Measurements from ENCODE around the gene KIAA1328. TPM values are rescaled to one million over a fixed set of nuclear protein-coding genes. Genes with fewer than 3 reads are reported as not detected.

Gene KIAA1328
- total RNA-seq, 2 donors from 2014 or later: 4.8 to 5.2 TPM

DNA sequence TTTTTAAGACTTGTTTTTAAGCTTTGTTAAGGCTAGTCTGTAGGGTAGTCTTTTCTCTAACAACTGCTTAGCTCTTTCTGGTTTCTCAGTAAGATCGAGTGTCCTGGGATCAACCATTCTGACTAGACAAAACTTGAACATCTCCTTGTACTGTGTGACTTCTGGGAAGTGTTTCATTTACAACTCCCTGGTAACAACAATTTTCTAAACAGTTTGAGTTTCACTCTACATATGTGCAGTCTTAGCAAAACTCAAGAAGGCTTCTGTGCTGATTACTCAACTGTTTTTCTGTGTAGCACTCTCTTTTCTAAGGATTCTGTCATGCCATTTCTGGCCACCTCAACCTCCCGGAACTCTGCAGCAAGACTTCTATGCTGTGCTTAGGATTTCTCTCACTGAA lies 204.5 kb downstream of the KIAA1328 start:
- intact Hi-C loops (cut with DNase I): no loop called here
- no peaks in the 10 kb centered on the region for H3K36me3 ChIP-seq

DNA sequence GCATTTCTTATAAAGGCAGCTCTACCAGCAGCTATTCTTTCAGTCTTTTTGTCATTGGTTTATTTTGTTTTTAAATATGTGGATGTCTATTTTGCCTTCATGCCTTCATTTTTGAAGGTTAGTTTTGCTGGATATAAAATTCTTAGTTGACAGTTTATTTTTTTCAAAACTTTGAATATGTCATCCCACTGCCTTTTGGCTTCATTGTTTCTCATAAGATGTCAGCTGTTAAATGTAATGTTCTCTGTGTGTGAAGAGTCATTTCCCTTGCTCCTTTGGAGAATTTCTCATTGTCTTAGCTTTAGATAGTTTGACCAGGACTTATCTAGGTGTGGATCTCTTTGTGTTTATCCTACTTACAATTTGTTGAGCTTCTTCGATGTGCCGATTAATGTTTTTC lies 213.5 kb downstream of the KIAA1328 start:
- no peaks in the 10 kb centered on the region for H3K27me3 ChIP-seq
- no peak overlapping the region for H3K4me3 ChIP-seq
- no peaks in the 10 kb centered on the region for H3K4me1 ChIP-seq
- intact Hi-C loops (cut with DNase I): no loop called here
- H3K36me3 ChIP-seq: no peaks in the 10 kb centered on the region
- no peak for DNase-seq
- TF ChIP-seq, protein P1, sequence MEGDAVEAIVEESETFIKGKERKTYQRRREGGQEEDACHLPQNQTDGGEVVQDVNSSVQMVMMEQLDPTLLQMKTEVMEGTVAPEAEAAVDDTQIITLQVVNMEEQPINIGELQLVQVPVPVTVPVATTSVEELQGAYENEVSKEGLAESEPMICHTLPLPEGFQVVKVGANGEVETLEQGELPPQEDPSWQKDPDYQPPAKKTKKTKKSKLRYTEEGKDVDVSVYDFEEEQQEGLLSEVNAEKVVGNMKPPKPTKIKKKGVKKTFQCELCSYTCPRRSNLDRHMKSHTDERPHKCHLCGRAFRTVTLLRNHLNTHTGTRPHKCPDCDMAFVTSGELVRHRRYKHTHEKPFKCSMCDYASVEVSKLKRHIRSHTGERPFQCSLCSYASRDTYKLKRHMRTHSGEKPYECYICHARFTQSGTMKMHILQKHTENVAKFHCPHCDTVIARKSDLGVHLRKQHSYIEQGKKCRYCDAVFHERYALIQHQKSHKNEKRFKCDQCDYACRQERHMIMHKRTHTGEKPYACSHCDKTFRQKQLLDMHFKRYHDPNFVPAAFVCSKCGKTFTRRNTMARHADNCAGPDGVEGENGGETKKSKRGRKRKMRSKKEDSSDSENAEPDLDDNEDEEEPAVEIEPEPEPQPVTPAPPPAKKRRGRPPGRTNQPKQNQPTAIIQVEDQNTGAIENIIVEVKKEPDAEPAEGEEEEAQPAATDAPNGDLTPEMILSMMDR (IDR thresholded peaks at IDR 0.05): no peak
- no peak overlapping the region for H3K27ac ChIP-seq
- H3K9ac ChIP-seq (ENCODE audit: low read depth in 2 of 2, low read length in 2 of 2): no peak overlapping the region
- peaks cover 3% of the 10 kb centered on the region for H3K9me3 ChIP-seq

More for the DNA sequence above, 204.5 kb downstream of the KIAA1328 start:
- Histone ChIP-seq H3K4me3 (no peak overlapping the region), H3K27ac (no peak overlapping the region), H3K4me1 (no peaks in the 10 kb centered on the region), H3K27me3 (no peaks in the 10 kb centered on the region), H3K9ac (ENCODE audit: low read depth in 2 of 2, low read length in 2 of 2) (no peak overlapping the region), H3K9me3 (no peaks in the 10 kb centered on the region)
- no peak for DNase-seq
- TF ChIP-seq, protein P1 (IDR thresholded peaks at IDR 0.05): no peak

DNA sequence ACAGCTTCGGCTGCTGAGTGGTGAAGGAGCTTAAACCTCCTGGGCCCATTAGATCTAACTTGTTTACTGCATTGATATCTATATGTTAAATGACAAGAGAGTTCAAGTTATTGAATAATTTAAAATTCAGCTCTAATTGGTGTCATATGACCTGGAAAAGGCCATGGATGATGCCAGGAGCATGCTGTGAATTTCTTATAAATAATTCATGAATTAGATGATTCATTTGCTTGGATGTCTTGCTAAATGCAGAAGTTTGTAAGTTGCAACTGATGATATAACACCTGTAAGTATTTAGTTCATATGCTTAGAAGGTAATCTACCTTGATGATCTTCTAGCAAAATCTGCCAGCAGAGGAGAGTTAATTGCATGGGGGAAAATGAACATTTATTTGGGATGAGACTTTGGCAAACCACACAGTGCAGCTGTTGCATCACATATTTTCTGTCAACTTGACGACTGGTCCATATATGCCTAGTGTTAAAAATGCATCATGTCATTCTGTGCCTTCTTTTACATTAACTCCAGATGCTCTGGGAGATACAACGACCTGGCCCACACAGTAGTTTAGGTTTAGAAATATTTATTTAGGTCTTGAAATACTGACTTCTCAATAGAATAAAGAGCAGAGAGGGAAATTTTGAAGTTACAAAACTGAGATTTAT lies 226.3 kb downstream of the KIAA1328 start:
- Histone ChIP-seq H3K27me3 (no peaks in the 10 kb centered on the region), H3K9ac (ENCODE audit: low read depth in 2 of 2, low read length in 2 of 2) (no peak overlapping the region), H3K36me3 (no peaks in the 10 kb centered on the region), H3K4me1 (no peaks in the 10 kb centered on the region), H3K4me3 (no peak overlapping the region), H3K9me3 (no peaks in the 10 kb centered on the region), H3K27ac (no peak overlapping the region)
- DNase-seq: no peak
- intact Hi-C loops (cut with DNase I): no loop called here
- TF ChIP-seq, protein P1 (IDR thresholded peaks at IDR 0.05): no peak

DNA sequence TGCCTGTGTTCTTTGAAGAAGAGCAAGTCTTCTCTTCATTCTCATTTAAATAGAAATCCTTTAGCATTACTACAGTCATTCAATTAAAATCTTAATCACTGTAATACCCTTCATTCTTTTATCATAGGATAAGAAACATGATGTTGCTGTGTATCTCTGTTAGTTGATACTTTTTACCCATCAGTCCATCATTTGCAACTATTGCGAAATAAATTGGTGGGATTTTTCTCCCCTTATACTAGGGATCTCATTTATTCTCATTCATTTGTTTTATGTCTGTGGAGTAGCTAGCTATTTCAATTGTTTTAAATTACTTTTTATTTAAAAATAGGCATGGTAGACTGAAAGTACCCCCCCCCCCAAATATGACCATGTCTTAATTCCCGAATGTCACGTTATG lies 235.3 kb downstream of the KIAA1328 start:
- TF ChIP-seq, protein P1 (IDR thresholded peaks at IDR 0.05): no peak
- DNase-seq: no peak
- intact Hi-C loops (cut with DNase I): no loop called here
- Histone ChIP-seq H3K4me3 (no peak overlapping the region), H3K4me1 (no peaks in the 10 kb centered on the region), H3K27ac (no peak overlapping the region), H3K27me3 (no peaks in the 10 kb centered on the region), H3K9ac (ENCODE audit: low read depth in 2 of 2, low read length in 2 of 2) (no peak overlapping the region), H3K9me3 (no peaks in the 10 kb centered on the region), H3K36me3 (no peaks in the 10 kb centered on the region)

DNA sequence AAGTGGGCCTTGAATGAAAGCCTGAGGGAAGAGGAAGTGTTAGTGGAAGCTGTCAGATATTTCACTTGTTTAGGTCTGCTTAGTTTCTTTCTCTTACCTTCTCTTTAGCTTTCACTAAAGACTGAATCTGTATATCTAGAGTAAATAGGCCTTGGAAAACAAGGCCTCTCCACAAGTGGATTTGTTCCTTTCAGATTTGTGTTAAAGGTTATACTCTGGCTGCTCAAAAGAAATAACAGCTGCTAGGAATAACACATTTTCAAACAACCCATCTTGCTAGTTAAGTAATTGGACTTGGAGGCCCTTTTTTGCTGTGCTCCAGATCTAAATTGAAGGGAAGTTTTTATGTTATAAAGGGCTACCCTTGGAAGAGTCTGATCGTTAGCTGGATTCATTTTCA lies 236.3 kb downstream of the KIAA1328 start:
- intact Hi-C loops (cut with DNase I): no loop called here
- no peak overlapping the region for H3K9ac ChIP-seq (ENCODE audit: low read depth in 2 of 2, low read length in 2 of 2)
- no peaks in the 10 kb centered on the region for H3K36me3 ChIP-seq
- no peaks in the 10 kb centered on the region for H3K27me3 ChIP-seq
- TF ChIP-seq, protein P1 (IDR thresholded peaks at IDR 0.05): no peak
- H3K4me3 ChIP-seq: no peak overlapping the region
- H3K27ac ChIP-seq: no peak overlapping the region
- no peaks in the 10 kb centered on the region for H3K9me3 ChIP-seq
- no peaks in the 10 kb centered on the region for H3K4me1 ChIP-seq
- DNase-seq: no peak
